ENCODE measurements around the gene SLC28A3. TPM values are rescaled to one million over a fixed set of nuclear protein-coding genes. Genes with fewer than 3 reads are reported as not detected.
"Not testable (repeated sequence)": the region's sequence is repeated elsewhere in the genome, so short reads cannot be mapped to it uniquely, and the experiment has no call there.

SLC28A3 gene, protein sequence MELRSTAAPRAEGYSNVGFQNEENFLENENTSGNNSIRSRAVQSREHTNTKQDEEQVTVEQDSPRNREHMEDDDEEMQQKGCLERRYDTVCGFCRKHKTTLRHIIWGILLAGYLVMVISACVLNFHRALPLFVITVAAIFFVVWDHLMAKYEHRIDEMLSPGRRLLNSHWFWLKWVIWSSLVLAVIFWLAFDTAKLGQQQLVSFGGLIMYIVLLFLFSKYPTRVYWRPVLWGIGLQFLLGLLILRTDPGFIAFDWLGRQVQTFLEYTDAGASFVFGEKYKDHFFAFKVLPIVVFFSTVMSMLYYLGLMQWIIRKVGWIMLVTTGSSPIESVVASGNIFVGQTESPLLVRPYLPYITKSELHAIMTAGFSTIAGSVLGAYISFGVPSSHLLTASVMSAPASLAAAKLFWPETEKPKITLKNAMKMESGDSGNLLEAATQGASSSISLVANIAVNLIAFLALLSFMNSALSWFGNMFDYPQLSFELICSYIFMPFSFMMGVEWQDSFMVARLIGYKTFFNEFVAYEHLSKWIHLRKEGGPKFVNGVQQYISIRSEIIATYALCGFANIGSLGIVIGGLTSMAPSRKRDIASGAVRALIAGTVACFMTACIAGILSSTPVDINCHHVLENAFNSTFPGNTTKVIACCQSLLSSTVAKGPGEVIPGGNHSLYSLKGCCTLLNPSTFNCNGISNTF
- under 1 TPM; 0.04 to 0.07 TPM for total RNA-seq

DNA sequence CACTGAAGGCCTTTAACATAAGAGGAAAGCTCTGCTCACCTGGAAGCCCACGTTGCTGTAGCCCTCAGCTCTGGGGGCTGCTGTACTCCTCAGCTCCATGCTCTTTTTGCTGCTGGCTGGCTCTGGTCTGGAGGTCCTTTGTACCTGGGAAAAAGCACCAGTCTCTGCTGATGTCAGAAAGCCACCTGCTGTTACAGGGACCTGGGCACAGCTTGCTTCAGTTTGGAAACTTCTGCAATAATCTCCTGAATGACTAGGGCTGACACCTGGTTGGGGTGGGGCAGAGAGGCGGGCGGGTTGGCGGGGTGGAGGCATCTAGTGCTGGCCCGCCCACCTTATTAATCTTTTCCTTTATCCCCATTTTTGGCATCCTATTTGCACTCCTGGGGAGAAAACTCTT, at the start of gene SLC28A3:
Gene SLC28A3 (minus strand): TSS at position 224 of the 400 bp plus-strand sequence. CDS start 125 bp downstream, at position 99.
- H3K36me3 Mint-ChIP-seq (ENCODE audit: low read depth): no peaks in the 10 kb centered on the region
- no peak within 1 kb of the TSS for H3K27ac Mint-ChIP-seq
- H3K9me3 Mint-ChIP-seq: no peaks in the 10 kb centered on the region
- ChIA-PET CTCF (no interaction called here), POLR2A (no interaction called here)
- H3K4me1 Mint-ChIP-seq: no peaks in the 10 kb centered on the region
- no peaks in the 10 kb centered on the region for H3K27me3 Mint-ChIP-seq
- no peak within 1 kb of the TSS for H3K4me3 Mint-ChIP-seq
- no peak for DNase-seq

DNA sequence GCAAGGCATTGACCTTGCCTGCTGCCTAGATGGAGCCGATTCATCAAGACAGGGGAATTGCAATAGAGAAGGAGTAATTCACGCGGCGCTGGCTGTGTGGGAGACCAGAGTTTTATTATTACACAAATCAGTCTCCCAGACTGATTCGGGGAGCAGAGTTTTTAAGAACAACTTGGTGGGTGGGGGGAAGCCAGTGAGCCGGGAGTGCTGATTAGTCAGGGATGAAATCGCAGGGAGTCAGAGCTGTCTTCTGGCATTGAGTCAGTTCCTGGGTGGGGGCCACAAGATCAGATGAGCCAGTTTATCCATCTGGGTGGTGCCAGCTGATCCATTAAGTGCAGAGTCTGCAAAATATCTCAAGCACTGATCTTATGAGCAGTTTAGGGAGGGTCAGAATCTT, 49.7 kb upstream of the SLC28A3 start:
- H3K27ac Mint-ChIP-seq; H3K4me1 Mint-ChIP-seq; DNase-seq; H3K36me3 Mint-ChIP-seq (ENCODE audit: low read depth); H3K9me3 Mint-ChIP-seq; H3K27me3 Mint-ChIP-seq; H3K4me3 Mint-ChIP-seq; CTCF ChIA-PET; POLR2A ChIA-PET: not testable (repeated sequence)

DNA sequence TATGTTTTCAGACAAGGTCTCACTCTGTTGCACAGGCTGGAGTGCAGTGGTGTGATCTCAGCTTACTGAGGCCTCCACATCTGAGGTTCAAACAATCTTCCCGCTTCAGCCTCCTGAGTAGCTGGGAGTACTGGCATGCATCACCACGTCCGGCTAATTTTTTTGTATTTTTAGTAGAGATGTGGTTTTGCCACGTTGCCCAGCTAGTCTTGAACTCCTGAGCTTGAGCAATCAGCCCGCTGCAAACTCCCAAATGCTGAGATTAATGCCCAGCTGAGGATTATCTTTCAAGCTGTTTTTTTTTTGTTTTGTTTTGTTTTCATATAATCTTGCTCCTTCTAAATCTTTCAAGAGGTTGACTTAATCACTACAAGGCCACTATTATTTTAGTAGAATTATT, 47.3 kb upstream of the SLC28A3 start:
- no peak overlapping the region for H3K4me3 Mint-ChIP-seq
- H3K9me3 Mint-ChIP-seq: no peaks in the 10 kb centered on the region
- no peaks in the 10 kb centered on the region for H3K36me3 Mint-ChIP-seq (ENCODE audit: low read depth)
- H3K4me1 Mint-ChIP-seq: no peaks in the 10 kb centered on the region
- no peak overlapping the region for H3K27ac Mint-ChIP-seq
- no peaks in the 10 kb centered on the region for H3K27me3 Mint-ChIP-seq
- POLR2A ChIA-PET: interaction anchor here (0.6 kb wide), 1 partner anchor 251 kb away, joined by 4 read pairs; no protein-coding TSS in a partner anchor
- CTCF ChIA-PET: no interaction called here
- no peak for DNase-seq

GRCh38 chr9:84386753-84387152, 46.2 kb upstream of the SLC28A3 start:
- no peak for DNase-seq
- no peak overlapping the region for H3K27ac Mint-ChIP-seq
- CTCF ChIA-PET: interaction anchor here (0.7 to 1.5 kb wide), 2 partner anchors 10 to 329 kb away, joined by 3 to 5 read pairs; no protein-coding TSS in a partner anchor
- H3K9me3 Mint-ChIP-seq: no peaks in the 10 kb centered on the region
- no peaks in the 10 kb centered on the region for H3K27me3 Mint-ChIP-seq
- H3K4me1 Mint-ChIP-seq: no peaks in the 10 kb centered on the region
- no peaks in the 10 kb centered on the region for H3K36me3 Mint-ChIP-seq (ENCODE audit: low read depth)
- POLR2A ChIA-PET: no interaction called here
- no peak overlapping the region for H3K4me3 Mint-ChIP-seq

DNA sequence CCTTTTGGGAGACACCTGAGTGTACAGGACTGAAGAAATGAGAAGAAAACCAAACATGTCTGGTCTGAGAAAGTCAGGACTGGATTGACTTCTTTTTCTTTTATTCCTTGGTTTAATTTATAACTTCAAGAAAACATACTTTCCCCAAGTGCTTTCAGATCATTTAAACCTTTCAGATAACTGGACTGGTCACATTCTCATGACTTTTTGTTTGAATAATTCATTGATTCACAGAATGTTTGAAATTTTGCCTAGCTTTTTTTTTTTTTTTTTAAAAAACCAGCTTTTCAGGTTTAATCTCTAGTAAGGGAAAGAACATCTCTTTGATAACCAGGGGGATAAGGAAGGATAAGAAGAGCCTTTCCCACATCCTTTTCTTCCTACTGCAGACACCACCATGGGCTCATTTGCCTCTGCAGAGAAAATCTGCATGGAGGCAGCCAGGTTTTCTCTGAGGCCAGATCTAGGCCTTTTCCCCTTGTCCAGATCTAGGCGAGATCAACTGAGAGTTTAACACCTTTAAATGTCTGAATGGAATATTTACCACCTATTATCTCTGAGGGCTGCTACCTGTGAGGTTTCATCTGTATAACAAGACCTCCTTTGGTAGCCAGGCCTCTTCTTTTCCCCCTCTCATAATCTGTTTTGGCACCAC, 45.0 kb upstream of the SLC28A3 start:
- H3K9me3 Mint-ChIP-seq: no peaks in the 10 kb centered on the region
- no peaks in the 10 kb centered on the region for H3K4me1 Mint-ChIP-seq
- H3K27ac Mint-ChIP-seq: no peak overlapping the region
- POLR2A ChIA-PET: no interaction called here
- CTCF ChIA-PET: no interaction called here
- no peak overlapping the region for H3K4me3 Mint-ChIP-seq
- no peaks in the 10 kb centered on the region for H3K27me3 Mint-ChIP-seq
- DNase-seq: no peak
- no peaks in the 10 kb centered on the region for H3K36me3 Mint-ChIP-seq (ENCODE audit: low read depth)

- DNase-seq: no peak
- Mint-ChIP-seq H3K36me3 (ENCODE audit: low read depth) (no peaks in the 10 kb centered on the region), H3K4me3 (no peak overlapping the region), H3K27me3 (no peaks in the 10 kb centered on the region), H3K9me3 (no peaks in the 10 kb centered on the region), H3K27ac (no peak overlapping the region), H3K4me1 (no peaks in the 10 kb centered on the region)
- ChIA-PET CTCF (interaction anchor here (0.9 kb wide), 1 partner anchor 12 kb away, joined by 3 read pairs; no protein-coding TSS in a partner anchor), POLR2A (no interaction called here)
These were observed 44.1 kb upstream of the SLC28A3 start for GRCh38 chr9:84384617-84385016.

GRCh38 chr9:84383178-84383577, 42.6 kb upstream of the SLC28A3 start:
- Mint-ChIP-seq H3K36me3 (ENCODE audit: low read depth) (no peaks in the 10 kb centered on the region), H3K9me3 (no peaks in the 10 kb centered on the region), H3K4me3 (no peak overlapping the region), H3K27ac (no peak overlapping the region), H3K4me1 (no peaks in the 10 kb centered on the region), H3K27me3 (peaks cover under 1% of the 10 kb centered on the region)
- ChIA-PET POLR2A (no interaction called here), CTCF (no interaction called here)
- DNase-seq: no peak

GRCh38 chr9:84382720-84383119, 42.2 kb upstream of the SLC28A3 start:
- Mint-ChIP-seq H3K27me3 (peaks cover 2% of the 10 kb centered on the region), H3K4me1 (no peaks in the 10 kb centered on the region), H3K4me3 (no peak overlapping the region), H3K9me3 (no peaks in the 10 kb centered on the region), H3K27ac (no peak overlapping the region), H3K36me3 (ENCODE audit: low read depth) (no peaks in the 10 kb centered on the region)
- CTCF ChIA-PET: no interaction called here
- POLR2A ChIA-PET: no interaction called here
- DNase-seq: no peak

DNA sequence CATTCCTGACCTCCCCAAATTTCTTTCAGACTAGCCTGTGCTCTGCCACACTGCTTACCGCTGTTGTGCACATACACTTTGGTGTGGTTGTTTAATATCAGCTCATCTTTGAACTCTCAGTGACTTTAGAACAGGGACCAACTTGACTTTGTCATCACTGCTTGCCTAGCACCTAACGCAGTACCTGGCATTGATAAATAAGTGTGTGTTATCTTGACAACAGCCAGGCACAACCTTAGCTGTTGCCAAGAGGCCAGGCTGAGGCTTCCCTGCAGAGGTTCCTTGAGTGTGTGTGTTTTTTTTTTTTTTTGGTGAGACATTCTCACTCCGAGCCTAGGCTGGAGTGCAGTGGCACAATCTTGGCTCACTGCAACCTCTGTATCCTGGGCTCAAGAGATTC, 41.0 kb upstream of the SLC28A3 start:
- DNase-seq: no peak
- CTCF ChIA-PET: interaction anchor here (0.6 kb wide), 1 partner anchor 788 kb away, joined by 5 read pairs; no protein-coding TSS in a partner anchor
- no peaks in the 10 kb centered on the region for H3K4me1 Mint-ChIP-seq
- H3K27me3 Mint-ChIP-seq: peaks cover 10% of the 10 kb centered on the region
- H3K9me3 Mint-ChIP-seq: no peaks in the 10 kb centered on the region
- H3K27ac Mint-ChIP-seq: no peak overlapping the region
- H3K36me3 Mint-ChIP-seq (ENCODE audit: low read depth): no peaks in the 10 kb centered on the region
- POLR2A ChIA-PET: no interaction called here
- no peak overlapping the region for H3K4me3 Mint-ChIP-seq

DNA sequence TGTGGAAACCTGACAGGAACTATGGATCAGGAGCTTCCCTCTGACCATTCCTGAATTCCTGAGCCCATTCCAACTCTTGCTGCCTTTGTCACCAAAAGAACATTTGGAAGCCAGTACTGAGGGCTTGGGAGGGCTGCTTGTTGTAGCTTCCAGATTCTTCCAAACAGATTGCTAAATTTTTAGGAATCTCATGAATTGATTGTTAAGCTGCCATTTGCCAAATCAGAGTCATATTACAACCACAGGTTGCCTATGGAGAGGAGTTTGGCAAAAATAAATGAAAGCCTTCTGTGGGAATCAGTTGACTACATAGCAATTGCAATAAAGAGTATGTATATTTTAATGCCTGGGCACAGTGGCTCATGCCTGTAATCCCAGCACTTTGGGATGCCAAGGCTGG, 39.2 kb upstream of the SLC28A3 start:
- H3K27ac Mint-ChIP-seq: no peak overlapping the region
- CTCF ChIA-PET: interaction anchor here (1.5 kb wide), 1 partner anchor 18 kb away, joined by 3 read pairs; no protein-coding TSS in a partner anchor
- no peaks in the 10 kb centered on the region for H3K9me3 Mint-ChIP-seq
- POLR2A ChIA-PET: no interaction called here
- peaks cover 14% of the 10 kb centered on the region for H3K27me3 Mint-ChIP-seq
- no peak overlapping the region for H3K4me3 Mint-ChIP-seq
- H3K4me1 Mint-ChIP-seq: no peaks in the 10 kb centered on the region
- DNase-seq: no peak
- H3K36me3 Mint-ChIP-seq (ENCODE audit: low read depth): no peaks in the 10 kb centered on the region

GRCh38 chr9:84375954-84376353, 35.4 kb upstream of the SLC28A3 start:
- ChIA-PET POLR2A (no interaction called here), CTCF (no interaction called here)
- Mint-ChIP-seq H3K4me1 (no peaks in the 10 kb centered on the region), H3K27ac (no peak overlapping the region), H3K4me3 (no peak overlapping the region), H3K36me3 (ENCODE audit: low read depth) (no peaks in the 10 kb centered on the region), H3K27me3 (peaks cover 21% of the 10 kb centered on the region), H3K9me3 (no peaks in the 10 kb centered on the region)
- DNase-seq: no peak

- CTCF ChIA-PET: no interaction called here
- H3K4me3 Mint-ChIP-seq: no peak overlapping the region
- no peaks in the 10 kb centered on the region for H3K4me1 Mint-ChIP-seq
- H3K27me3 Mint-ChIP-seq: peaks cover 21% of the 10 kb centered on the region
- no peak overlapping the region for H3K27ac Mint-ChIP-seq
- DNase-seq: no peak
- no peaks in the 10 kb centered on the region for H3K9me3 Mint-ChIP-seq
- POLR2A ChIA-PET: no interaction called here
- no peaks in the 10 kb centered on the region for H3K36me3 Mint-ChIP-seq (ENCODE audit: low read depth)
These were observed 34.0 kb upstream of the SLC28A3 start for GRCh38 chr9:84374516-84374915.

- Mint-ChIP-seq H3K4me3 (no peak overlapping the region), H3K36me3 (ENCODE audit: low read depth) (no peaks in the 10 kb centered on the region), H3K4me1 (no peaks in the 10 kb centered on the region), H3K27me3 (peaks cover 21% of the 10 kb centered on the region), H3K27ac (no peak overlapping the region), H3K9me3 (no peaks in the 10 kb centered on the region)
- no peak for DNase-seq
- ChIA-PET CTCF (no interaction called here), POLR2A (no interaction called here)
These were observed 33.5 kb upstream of the SLC28A3 start for GRCh38 chr9:84374013-84374412.
